GM10248 (cell line): ENCODE data around the gene CC2D2B.

Source experiments
- CTCF ChIA-PET: fragments of 300-600 bp; sonication (Branson Sonifier 250); formaldehyde crosslinking; extraction: SDS; loops from one replicate; lab custom pipeline; 2021; ENCODE audit warnings: antibody characterized with exemption; lab: Yijun Ruan, JAX
- POLR2A ChIA-PET: fragments of 350-650 bp; sonication (Branson Sonifier 250); formaldehyde crosslinking; extraction: SDS; loops from one replicate; lab custom pipeline; 2020; ENCODE audit warnings: antibody characterized with exemption; lab: Yijun Ruan, JAX
- DNase-seq: peaks from one replicate; pipeline ENCODE4 v3.0.0; 2012; ENCODE audit errors: extremely low spot score
- CTCF ChIP-seq: IDR thresholded peaks from 2 replicates; pipeline ENCODE4 v1.5.1; 2012; ENCODE audit warnings: mild to moderate bottlenecking, low read depth; ENCODE audit errors: extremely low read depth, missing control alignments, control extremely low read depth

The CC2D2B gene

GRCh38 chr10:95907456-95908253 lies at the start of gene CC2D2B:
CC2D2B (plus strand) TSS chr10:95907975; CDS start chr10:95911324, 3,349 bp downstream.
- POLR2A ChIA-PET = interaction anchor here (0.6 kb wide), 1 partner anchor 11 kb away, joined by 3 read pairs; no protein-coding TSS in a partner anchor
- CTCF ChIA-PET = interaction anchor here (0.6 to 1.6 kb wide), 9 partner anchors 16 to 322 kb away, joined by 3 to 5 read pairs (median 3); partner anchors contain the start of genes ALDH18A1 and TCTN3
- peak; percentile 84 for DNase-seq
- no peak for TF ChIP-seq CTCF

GRCh38 chr10:95860166-95860940 lies 47.4 kb upstream of the CC2D2B start:
- TF ChIP-seq CTCF = no peak
- ChIA-PET POLR2A (no interaction called here), CTCF (interaction anchor here (1.1 to 2.5 kb wide), 4 partner anchors 11 to 167 kb away, joined by 5 to 21 read pairs (median 10); partner anchors contain the start of gene TCTN3)
- DNase-seq = no peak

- DNase-seq = no peak
- no peak for TF ChIP-seq CTCF
- POLR2A ChIA-PET = no interaction called here
- CTCF ChIA-PET = interaction anchor here (1.6 to 2.5 kb wide), 3 partner anchors 10 to 182 kb away, joined by 3 to 21 read pairs (median 9); partner anchors contain the start of gene TCTN3
These were observed 46.4 kb upstream of the CC2D2B start for GRCh38 chr10:95861386-95861785.

- ChIA-PET POLR2A (interaction anchor here (1.0 kb wide), 1 partner anchor 32 kb away, joined by 3 read pairs; no protein-coding TSS in a partner anchor), CTCF (interaction anchor here (0.6 to 5.8 kb wide), 37 partner anchors 9 to 229 kb away, joined by 3 to 108 read pairs (median 5); partner anchors contain the start of genes ALDH18A1, ENTPD1 and TCTN3)
- DNase-seq = peak; percentile 65
- peak; percentile 52 for TF ChIP-seq CTCF
These were observed 42.6 kb upstream of the CC2D2B start for GRCh38 chr10:95864906-95865813.

GRCh38 chr10:95865814-95866466 lies 41.8 kb upstream of the CC2D2B start:
- ChIA-PET POLR2A (no interaction called here), CTCF (interaction anchor here (0.6 to 5.8 kb wide), 21 partner anchors 9 to 230 kb away, joined by 3 to 108 read pairs (median 7); partner anchors contain the start of genes ENTPD1 and TCTN3)
- DNase-seq = no peak
- no peak for TF ChIP-seq CTCF
